Measurements from ENCODE around the gene HDAC9. TPM values are rescaled to one million over a fixed set of nuclear protein-coding genes. Genes with fewer than 3 reads are reported as not detected.

The HDAC9 gene
- total and polyA plus RNA-seq, 2 of the 13 experiments (the other 11 are each of a cell fraction or from before 2014, with no cell fraction given) = 0.05 to 0.07 TPM

- TF ChIP-seq HNF1A (IDR thresholded peaks at IDR 0.05; ENCODE audit: low read depth) (no peak), HNF1A (CRISPR knock-in tag; IDR thresholded peaks at IDR 0.05; ENCODE audit: borderline replicate concordance) (no peak), MEIS1 (CRISPR knock-in tag; IDR thresholded peaks at IDR 0.05; ENCODE audit: borderline replicate concordance) (no peak), CBFB (CRISPR knock-in tag; IDR thresholded peaks at IDR 0.05) (no peak), ZNF567 (CRISPR knock-in tag; IDR thresholded peaks at IDR 0.05; ENCODE audit: borderline replicate concordance) (no peak), SP1 (IDR thresholded peaks at IDR 0.05) (no peak), SP1 (CRISPR knock-in tag; IDR thresholded peaks at IDR 0.05) (no peak), SP140L (CRISPR knock-in tag; IDR thresholded peaks at IDR 0.05; ENCODE audit: borderline replicate concordance) (no peak), NFKB2 (CRISPR knock-in tag; IDR thresholded peaks at IDR 0.05; ENCODE audit: borderline replicate concordance) (no peak)
Measured at GRCh38 chr7:18541871-18542212, 46.3 kb downstream of the HDAC9 start (continued).

GRCh38 chr7:18546576-18546975 is 51.0 kb downstream of the HDAC9 start:
- Histone ChIP-seq H2AFZ (ENCODE audit: low read length) (no peak overlapping the region), H4K20me1 (ENCODE audit: insufficient read depth, low read length) (no peaks in the 10 kb centered on the region), H3K4me1 (ENCODE audit: insufficient read depth, low read length) (no peaks in the 10 kb centered on the region), H3K27me3 (ENCODE audit: control insufficient read depth in 1 of 2, insufficient read depth in 2 of 2, low read length in 2 of 2) (no peaks in the 10 kb centered on the region), H3K36me3 (replicated peaks in 1 of 2; ENCODE audit: control insufficient read depth in 1 of 2, insufficient read depth in 2 of 2, low read length in 2 of 2) (no peaks in the 10 kb centered on the region), H3K79me2 (ENCODE audit: insufficient read depth, low read length) (no peaks in the 10 kb centered on the region), H3K9ac (ENCODE audit: insufficient read depth, low read depth, low read length) (no peak overlapping the region), H3K4me3 (replicated peaks in 1 of 3; ENCODE audit: insufficient read depth in 1 of 3, low read depth in 2 of 3, low read length in 3 of 3) (no peak overlapping the region), H3K4me2 (ENCODE audit: low read depth, low read length) (no peak overlapping the region), H3K9me3 (ENCODE audit: low read length) (no peaks in the 10 kb centered on the region), H3K27ac (ENCODE audit: extremely low read length, insufficient read depth, low read length) (no peak overlapping the region)
- DNase-seq (ENCODE audit: low spot score) = no peak
- POLR2A ChIA-PET = no interaction called here
- no TSS peak for BruUV-seq (replicated peaks)
- 7% methylated on average over 3 of the region's 3 CpGs for WGBS (ENCODE audit: low lambda C conversion rate)
- TF ChIP-seq NFE2L2 (IDR thresholded peaks at IDR 0.05; ENCODE audit: low read length) (peak; percentile 58; the same call in 1 of the 2 replicates), ZNF576 (CRISPR knock-in tag; IDR thresholded peaks at IDR 0.05) (no peak), MAFK (conservative IDR thresholded peaks at IDR 0.05 in 1 of 2, IDR thresholded peaks at IDR 0.05 in 1 of 2; ENCODE audit: low read length in 2 of 2) (peak; percentile 18 to 31; a peak in 1 of 4 replicates)
- no peak for ATAC-seq
- intact Hi-C loops (cut with micrococcal nuclease; ENCODE audit: unreplicated experiment) (no loop called here), in situ Hi-C loops (cut with HindIII; ENCODE audit: extremely low pct_ligation_motif_present, low pct_unique_long_range_greater_than_20kb) (no loop called here)
- CTCF ChIA-PET (ENCODE audit: low intra/inter-chr PET ratio, low total read pairs) = no interaction called here
- FAIRE-seq = no peak
